ENCODE measurements around the gene FAM163A. TPM values are rescaled to one million over a fixed set of nuclear protein-coding genes. Genes with fewer than 3 reads are reported as not detected.

The FAM163A gene
- total and polyA plus RNA-seq, 9 of the 15 experiments (the other 6 are each of a cell fraction or from before 2014, with no cell fraction given): not detected

GRCh38 chr1:179788259-179788658 lies 45.2 kb downstream of the FAM163A start (continued):
- TF ChIP-seq, protein P1, sequence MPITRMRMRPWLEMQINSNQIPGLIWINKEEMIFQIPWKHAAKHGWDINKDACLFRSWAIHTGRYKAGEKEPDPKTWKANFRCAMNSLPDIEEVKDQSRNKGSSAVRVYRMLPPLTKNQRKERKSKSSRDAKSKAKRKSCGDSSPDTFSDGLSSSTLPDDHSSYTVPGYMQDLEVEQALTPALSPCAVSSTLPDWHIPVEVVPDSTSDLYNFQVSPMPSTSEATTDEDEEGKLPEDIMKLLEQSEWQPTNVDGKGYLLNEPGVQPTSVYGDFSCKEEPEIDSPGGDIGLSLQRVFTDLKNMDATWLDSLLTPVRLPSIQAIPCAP (CRISPR knock-in tag; IDR thresholded peaks at IDR 0.05; ENCODE audit: borderline replicate concordance): no peak
- TF ChIP-seq, protein P2, sequence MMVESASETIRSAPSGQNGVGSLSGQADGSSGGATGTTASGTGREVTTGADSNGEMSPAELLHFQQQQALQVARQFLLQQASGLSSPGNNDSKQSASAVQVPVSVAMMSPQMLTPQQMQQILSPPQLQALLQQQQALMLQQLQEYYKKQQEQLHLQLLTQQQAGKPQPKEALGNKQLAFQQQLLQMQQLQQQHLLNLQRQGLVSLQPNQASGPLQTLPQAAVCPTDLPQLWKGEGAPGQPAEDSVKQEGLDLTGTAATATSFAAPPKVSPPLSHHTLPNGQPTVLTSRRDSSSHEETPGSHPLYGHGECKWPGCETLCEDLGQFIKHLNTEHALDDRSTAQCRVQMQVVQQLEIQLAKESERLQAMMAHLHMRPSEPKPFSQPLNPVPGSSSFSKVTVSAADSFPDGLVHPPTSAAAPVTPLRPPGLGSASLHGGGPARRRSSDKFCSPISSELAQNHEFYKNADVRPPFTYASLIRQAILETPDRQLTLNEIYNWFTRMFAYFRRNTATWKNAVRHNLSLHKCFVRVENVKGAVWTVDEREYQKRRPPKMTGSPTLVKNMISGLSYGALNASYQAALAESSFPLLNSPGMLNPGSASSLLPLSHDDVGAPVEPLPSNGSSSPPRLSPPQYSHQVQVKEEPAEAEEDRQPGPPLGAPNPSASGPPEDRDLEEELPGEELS (CRISPR knock-in tag; IDR thresholded peaks at IDR 0.05; ENCODE audit: borderline replicate concordance): no peak
- no peak for TF ChIP-seq NR4A1 (CRISPR knock-in tag; IDR thresholded peaks at IDR 0.05)
- no peak for TF ChIP-seq NR4A1 (tag; IDR thresholded peaks at IDR 0.05)
- no peak for TF ChIP-seq BCLAF1 (IDR thresholded peaks at IDR 0.05; ENCODE audit: borderline replicate concordance in 1 of 2, control insufficient read depth in 1 of 2, low read depth in 2 of 2, low read length in 1 of 2)
- no peak for TF ChIP-seq SETDB1 (IDR thresholded peaks at IDR 0.05; ENCODE audit: low read length)
- TF ChIP-seq E2F6 (IDR thresholded peaks at IDR 0.05; ENCODE audit: borderline replicate concordance in 1 of 2, extremely low read depth in 1 of 2, insufficient read depth in 1 of 2, insufficient read length in 1 of 2, low read depth in 1 of 2, low read length in 1 of 2, poor library complexity in 1 of 2, severe bottlenecking in 1 of 2): no peak
